Colon (tissue), 2 donors: ENCODE data around the gene RPRD1A.
"Not testable (repeated sequence)": the region's sequence is repeated elsewhere in the genome, so short reads cannot be mapped to it uniquely, and the experiment has no call there.

Experiments
- FAIRE-seq: peaks from 2 replicates; lab custom pipeline; 2012; peaks lifted over from hg19 to GRCh38; lab: Jason Lieb, UNC
- donor health status: control.
- donor health status: control.

Gene RPRD1A

GRCh38 chr18:35968278-35968880, 99.0 kb downstream of the RPRD1A start:
- no peak for FAIRE-seq

- not testable (repeated sequence) for FAIRE-seq
Measured at GRCh38 chr18:35967866-35968265, 99.5 kb downstream of the RPRD1A start.

DNA sequence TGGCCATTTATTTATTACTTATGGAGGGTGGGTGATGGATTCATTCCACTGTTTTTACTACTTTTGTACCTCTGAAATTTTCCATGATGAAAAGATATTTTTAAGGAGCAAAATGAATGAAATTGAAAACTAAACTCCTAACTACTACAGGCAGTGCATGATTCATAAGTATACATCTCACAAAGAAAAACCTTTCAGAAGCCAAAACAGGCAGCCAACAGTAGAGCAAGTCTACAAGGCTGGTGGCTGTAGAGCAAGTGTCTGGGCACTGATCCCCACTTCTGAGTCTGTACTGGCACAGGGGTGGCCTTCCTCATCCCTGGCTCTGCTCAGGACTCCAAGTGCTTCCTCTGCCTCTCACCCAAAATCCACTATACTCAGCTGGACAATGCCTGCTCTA, 103.0 kb downstream of the RPRD1A start:
- FAIRE-seq = no peak

DNA sequence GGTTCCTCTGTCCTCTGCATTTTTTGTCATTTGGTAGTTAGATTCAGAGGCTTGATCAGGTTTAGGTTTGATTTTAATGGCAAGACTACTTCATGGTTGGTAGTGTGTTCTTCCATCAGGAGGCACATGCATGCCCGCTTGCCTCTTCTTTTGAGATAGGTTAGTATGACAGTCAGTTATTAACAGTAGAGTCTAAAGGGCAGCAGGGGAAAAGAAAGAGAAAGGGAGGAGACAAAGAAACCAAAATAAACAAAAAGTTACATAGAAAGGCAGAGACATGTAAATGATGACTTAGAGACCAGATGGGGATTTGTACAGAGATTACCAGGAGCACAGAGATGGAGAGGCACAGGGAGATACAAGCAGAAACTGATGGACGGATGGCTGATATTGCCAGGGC, 105.0 kb downstream of the RPRD1A start:
- no peak for FAIRE-seq

DNA sequence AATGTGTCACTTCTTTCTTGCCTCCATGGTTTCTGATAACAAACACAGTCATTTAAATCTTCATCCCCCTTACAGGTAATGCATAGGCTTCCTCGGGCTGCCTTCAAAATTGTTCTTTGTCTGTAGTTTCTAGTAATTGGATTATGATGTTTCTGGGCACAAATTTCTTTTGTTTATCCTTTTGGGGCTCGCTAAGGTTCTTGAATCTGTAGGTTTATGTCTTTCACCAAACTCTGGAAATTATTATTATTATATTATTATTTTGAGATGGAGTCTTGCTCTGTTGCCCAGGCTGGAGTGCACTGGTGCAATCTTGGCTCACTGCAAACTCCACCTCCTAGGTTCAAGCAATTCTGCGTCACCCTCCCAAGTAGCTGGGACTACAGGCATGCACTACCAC, 111.1 kb downstream of the RPRD1A start:
- FAIRE-seq = no peak

- FAIRE-seq = no peak
Measured at GRCh38 chr18:35953688-35954087, 113.7 kb downstream of the RPRD1A start.

GRCh38 chr18:35950628-35950982, 116.8 kb downstream of the RPRD1A start:
- no peak for FAIRE-seq

- no peak for FAIRE-seq
Measured at GRCh38 chr18:35949903-35950627, 117.3 kb downstream of the RPRD1A start.

- no peak for FAIRE-seq
Measured at GRCh38 chr18:35949090-35949489, 118.3 kb downstream of the RPRD1A start.

- no peak for FAIRE-seq
Measured at GRCh38 chr18:35948080-35948479, 119.3 kb downstream of the RPRD1A start.

DNA sequence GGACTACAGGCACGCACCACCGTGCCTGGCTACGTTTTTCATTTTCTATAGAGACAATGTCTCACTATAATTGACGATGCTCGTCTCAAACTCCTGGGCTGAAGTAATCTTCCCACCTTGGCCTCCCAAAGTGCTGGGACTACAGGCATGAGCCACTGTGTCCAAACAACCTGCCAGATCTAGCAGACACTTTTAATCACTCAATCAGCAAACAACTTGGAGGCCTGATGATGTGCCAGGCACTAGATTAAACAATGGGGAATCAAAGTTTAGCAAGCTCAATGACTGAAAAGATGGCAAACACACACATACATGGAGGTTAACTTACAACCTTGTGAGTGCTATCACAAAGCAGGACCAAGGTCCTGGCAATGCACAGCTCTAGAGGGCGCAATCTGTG, 124.7 kb downstream of the RPRD1A start:
- FAIRE-seq = no peak

- FAIRE-seq = no peak
Measured at GRCh38 chr18:35942133-35942532, 125.2 kb downstream of the RPRD1A start.

DNA sequence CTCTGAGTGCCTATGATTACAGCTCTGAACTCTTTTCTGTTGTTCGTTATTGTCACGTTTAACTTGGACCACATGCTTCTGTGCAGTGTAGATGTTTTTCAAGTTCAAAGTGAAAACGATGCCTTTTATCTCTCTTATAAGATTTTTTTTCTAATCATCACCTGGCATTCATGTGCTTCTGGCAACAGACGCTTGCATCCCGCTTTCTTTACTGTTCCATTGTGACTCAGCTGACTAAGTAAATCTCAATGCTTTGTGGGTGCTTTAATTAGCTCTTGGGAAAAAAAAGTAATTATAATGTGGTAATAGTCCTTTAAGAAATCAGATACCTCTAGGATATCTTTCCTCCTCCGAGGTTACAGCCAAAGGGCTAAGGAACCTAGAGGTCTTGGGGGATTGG, 126.1 kb downstream of the RPRD1A start:
- FAIRE-seq = no peak
